Stimulated activated CD4-positive, alpha-beta T cell treated with anti-CD3 and anti-CD28 coated beads, Interleukin-1b, Interleukin-23, amount 100 ng/mL, for 48 hours (primary cell): ENCODE results near the gene ADGRF3.
"Not testable (repeated sequence)": the region's sequence is repeated elsewhere in the genome, so short reads cannot be mapped to it uniquely, and the experiment has no call there.

Experiments used
- DNase-seq: peaks from one replicate; pipeline ENCODE4 v3.0.0-alpha.2; 2020

ADGRF3 gene

GRCh38 chr2:26269571-26270158, 76.9 kb downstream of the ADGRF3 start:
- no peak for DNase-seq

- DNase-seq = not testable (repeated sequence)
Measured at GRCh38 chr2:26268670-26269385, 77.8 kb downstream of the ADGRF3 start.

GRCh38 chr2:26268213-26268612, 78.4 kb downstream of the ADGRF3 start:
- DNase-seq = no peak

GRCh38 chr2:26258836-26259235, 87.8 kb downstream of the ADGRF3 start:
- not testable (repeated sequence) for DNase-seq
